WERI-Rb-1 (cell line): ENCODE data around the gene MAPK13.

Experiments used
- DNase-seq: peaks from one replicate; pipeline ENCODE4 v3.0.0-alpha.2; 2020
- H3K27ac ChIP-seq: fragments of 250-450 bp; sonication (Bioruptor Pico); 2 replicates; pipeline ENCODE4 v1.5.1; 2020; ENCODE audit warnings: mild to moderate bottlenecking, moderate library complexity
- H3K27me3 ChIP-seq: fragments of 250-450 bp; sonication (Bioruptor Pico); 2 replicates; pipeline ENCODE4 v1.5.1; 2021; ENCODE audit warnings: mild to moderate bottlenecking, low read depth, moderate library complexity; ENCODE audit not compliant: insufficient read depth, severe bottlenecking
- H3K36me3 ChIP-seq: fragments of 250-450 bp; sonication (Bioruptor Pico); 2 replicates; pipeline ENCODE4 v1.5.1; 2020; ENCODE audit warnings: mild to moderate bottlenecking, moderate library complexity
- H3K4me3 ChIP-seq: 2 replicates; pipeline ENCODE4 v1.5.1; 2011; ENCODE audit warnings: low read depth, mild to moderate bottlenecking, control low read depth, low read length
- H3K9me3 ChIP-seq: fragments of 250-450 bp; sonication (Bioruptor Pico); 2 replicates; pipeline ENCODE4 v1.5.1; 2021; ENCODE audit warnings: mild to moderate bottlenecking, moderate library complexity; ENCODE audit not compliant: severe bottlenecking
- TF ChIP-seq, protein P1 (sequence below): IDR thresholded peaks from 2 replicates; pipeline ENCODE4 v1.5.1; 2011; ENCODE audit warnings: low read depth, mild to moderate bottlenecking, control low read depth, inconsistent platforms, low read length

The MAPK13 gene

DNA sequence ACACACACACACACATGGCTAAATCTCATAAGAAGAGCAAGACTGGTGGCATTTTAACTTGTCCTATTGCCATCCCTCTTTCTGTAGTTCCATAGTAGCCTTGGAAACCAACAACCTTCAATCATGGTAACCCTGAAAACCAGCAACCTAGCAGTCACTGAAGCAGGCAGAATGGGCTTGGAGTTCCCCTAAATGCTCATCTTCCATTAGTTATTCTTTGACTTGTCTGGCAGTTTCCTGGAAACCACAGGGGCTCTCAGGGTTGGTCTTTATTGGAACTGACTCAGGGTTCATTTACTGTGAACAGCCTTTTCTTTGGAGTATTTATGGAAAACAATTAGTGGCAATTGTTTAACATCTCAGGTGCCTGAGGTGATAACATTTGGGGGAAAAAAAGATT lies 46.9 kb downstream of the MAPK13 start:
- Histone ChIP-seq H3K27ac (no peak overlapping the region), H3K4me3 (no peak overlapping the region), H3K36me3 (no peaks in the 10 kb centered on the region), H3K9me3 (peaks cover 8% of the 10 kb centered on the region), H3K27me3 (no peaks in the 10 kb centered on the region)
- TF ChIP-seq, protein P1, sequence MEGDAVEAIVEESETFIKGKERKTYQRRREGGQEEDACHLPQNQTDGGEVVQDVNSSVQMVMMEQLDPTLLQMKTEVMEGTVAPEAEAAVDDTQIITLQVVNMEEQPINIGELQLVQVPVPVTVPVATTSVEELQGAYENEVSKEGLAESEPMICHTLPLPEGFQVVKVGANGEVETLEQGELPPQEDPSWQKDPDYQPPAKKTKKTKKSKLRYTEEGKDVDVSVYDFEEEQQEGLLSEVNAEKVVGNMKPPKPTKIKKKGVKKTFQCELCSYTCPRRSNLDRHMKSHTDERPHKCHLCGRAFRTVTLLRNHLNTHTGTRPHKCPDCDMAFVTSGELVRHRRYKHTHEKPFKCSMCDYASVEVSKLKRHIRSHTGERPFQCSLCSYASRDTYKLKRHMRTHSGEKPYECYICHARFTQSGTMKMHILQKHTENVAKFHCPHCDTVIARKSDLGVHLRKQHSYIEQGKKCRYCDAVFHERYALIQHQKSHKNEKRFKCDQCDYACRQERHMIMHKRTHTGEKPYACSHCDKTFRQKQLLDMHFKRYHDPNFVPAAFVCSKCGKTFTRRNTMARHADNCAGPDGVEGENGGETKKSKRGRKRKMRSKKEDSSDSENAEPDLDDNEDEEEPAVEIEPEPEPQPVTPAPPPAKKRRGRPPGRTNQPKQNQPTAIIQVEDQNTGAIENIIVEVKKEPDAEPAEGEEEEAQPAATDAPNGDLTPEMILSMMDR, result no peak
- no peak for DNase-seq

DNA sequence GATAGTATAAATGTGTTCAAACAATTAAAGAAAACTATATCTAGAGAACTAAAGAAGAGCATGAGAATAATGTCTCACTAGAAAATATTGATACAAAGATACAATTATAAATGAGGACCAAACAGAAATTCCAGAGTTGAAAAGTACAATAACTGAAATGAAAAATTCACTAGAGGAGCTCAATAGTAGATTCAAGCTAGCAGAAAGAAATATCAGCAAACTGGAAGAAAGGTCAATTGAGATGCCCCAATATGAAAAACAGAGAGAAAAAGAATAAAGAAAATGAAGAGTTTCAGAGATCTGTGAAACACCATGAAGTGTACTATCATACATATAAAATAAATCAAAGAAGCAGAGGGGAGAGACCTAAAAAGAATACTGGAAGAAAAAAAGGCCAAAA lies 48.2 kb downstream of the MAPK13 start:
- TF ChIP-seq, protein P1, result no peak
- Histone ChIP-seq H3K9me3 (peaks cover 8% of the 10 kb centered on the region), H3K27me3 (no peaks in the 10 kb centered on the region), H3K4me3 (no peak overlapping the region), H3K36me3 (no peaks in the 10 kb centered on the region), H3K27ac (no peak overlapping the region)
- no peak for DNase-seq

DNA sequence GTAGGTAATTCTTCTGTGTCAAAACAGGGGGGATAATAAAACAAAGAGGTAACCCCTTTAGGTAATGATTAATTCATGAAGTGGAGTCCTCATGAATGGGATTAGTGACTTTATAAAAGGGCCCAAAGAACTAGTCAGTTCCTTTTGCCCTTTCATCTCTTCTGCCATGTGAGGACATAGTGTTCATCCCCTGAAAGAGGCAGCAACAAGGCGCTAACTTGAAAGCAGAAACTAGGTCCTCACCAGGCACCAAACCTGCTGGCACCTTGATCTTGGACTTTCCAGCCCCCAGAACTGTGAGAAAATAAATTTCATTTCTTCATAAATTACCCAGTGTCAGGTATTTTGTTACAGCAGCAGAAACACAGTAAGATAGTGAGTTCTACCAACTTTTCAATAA lies 49.8 kb downstream of the MAPK13 start:
- Histone ChIP-seq H3K27ac (no peak overlapping the region), H3K9me3 (peaks cover 8% of the 10 kb centered on the region), H3K4me3 (no peak overlapping the region), H3K36me3 (no peaks in the 10 kb centered on the region), H3K27me3 (no peaks in the 10 kb centered on the region)
- TF ChIP-seq, protein P1, result no peak
- DNase-seq, result no peak

DNA sequence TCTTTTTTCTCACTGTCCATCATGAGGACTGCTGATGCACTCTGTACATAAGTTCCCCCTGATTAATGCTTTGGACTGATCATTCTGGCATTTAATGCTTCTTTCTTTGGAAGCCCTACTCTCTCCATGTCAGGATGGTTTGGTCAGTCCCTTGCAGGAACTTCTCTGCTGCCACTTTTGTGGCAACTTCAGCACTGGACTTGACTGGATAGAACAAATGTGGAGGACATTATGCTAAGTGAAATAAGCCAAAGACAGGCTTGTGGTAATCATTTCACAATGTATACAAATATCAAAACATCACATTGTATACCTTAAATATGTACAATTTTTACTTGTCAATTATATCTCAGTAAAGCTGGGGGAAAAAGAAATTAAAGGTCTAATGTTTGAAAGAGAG lies 54.0 kb downstream of the MAPK13 start:
- DNase-seq, result no peak
- no peaks in the 10 kb centered on the region for H3K9me3 ChIP-seq
- H3K27ac ChIP-seq, result no peak overlapping the region
- H3K36me3 ChIP-seq, result no peaks in the 10 kb centered on the region
- H3K27me3 ChIP-seq, result no peaks in the 10 kb centered on the region
- TF ChIP-seq, protein P1, result no peak
- H3K4me3 ChIP-seq, result no peak overlapping the region

DNA sequence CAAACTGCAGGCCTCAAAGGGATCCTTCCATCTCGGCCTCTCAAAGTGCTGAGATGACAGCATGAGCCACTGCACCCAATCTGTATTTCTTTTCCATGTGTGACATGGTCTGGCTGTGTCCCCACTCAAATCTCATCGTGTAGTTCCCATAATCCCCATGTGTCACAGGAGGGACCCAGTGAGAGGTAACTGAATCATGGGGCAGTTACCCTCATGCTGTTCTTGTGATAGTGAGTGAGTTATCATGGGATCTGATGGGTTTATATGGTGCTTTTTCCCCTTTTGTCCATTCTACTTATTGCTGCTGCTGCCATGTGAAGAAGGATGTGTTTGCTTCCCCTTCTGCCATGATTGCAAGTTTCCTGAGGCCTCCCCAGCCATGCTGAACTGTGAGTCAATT lies 55.9 kb downstream of the MAPK13 start:
- DNase-seq, result no peak
- Histone ChIP-seq H3K4me3 (no peak overlapping the region), H3K27me3 (no peaks in the 10 kb centered on the region), H3K9me3 (no peaks in the 10 kb centered on the region), H3K27ac (no peak overlapping the region), H3K36me3 (no peaks in the 10 kb centered on the region)
- TF ChIP-seq, protein P1, result no peak

DNA sequence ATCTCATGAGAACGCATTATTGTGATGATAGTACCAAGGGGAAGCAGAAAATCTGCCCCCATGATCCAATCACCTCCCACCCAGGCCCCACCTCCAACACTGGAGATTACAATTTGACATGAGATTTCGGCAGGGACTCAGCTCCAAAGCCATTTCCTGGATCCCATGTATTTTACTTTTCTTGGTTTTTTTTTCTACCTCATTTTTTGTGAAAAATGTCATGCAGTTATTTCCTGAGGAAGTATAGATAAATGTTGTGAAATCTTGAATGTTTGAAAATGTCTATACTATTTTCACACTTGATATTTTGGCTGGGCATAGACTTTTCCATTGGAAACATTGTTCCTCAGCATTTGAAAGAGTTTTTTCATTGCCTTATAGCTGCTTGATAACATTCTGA lies 57.1 kb downstream of the MAPK13 start:
- no peaks in the 10 kb centered on the region for H3K36me3 ChIP-seq
- TF ChIP-seq, protein P1, result no peak
- no peak overlapping the region for H3K27ac ChIP-seq
- H3K4me3 ChIP-seq, result no peak overlapping the region
- no peak for DNase-seq
- no peaks in the 10 kb centered on the region for H3K27me3 ChIP-seq
- H3K9me3 ChIP-seq, result no peaks in the 10 kb centered on the region
